NCI-H1417 treated with DMSO at 0.1 percent for 48 hours (cell line): ENCODE measurements around the gene RBPMS2.
"Not testable (repeated sequence)": the region's sequence is repeated elsewhere in the genome, so short reads cannot be mapped to it uniquely, and the experiment has no call there.

Source experiments
- DNase-seq: peaks from one replicate; lab custom pipeline; 2025; lab: John Stamatoyannopoulos, UW

The RBPMS2 gene

GRCh38 chr15:64754663-64755426, 20.5 kb downstream of the RBPMS2 start:
- no peak for DNase-seq

GRCh38 chr15:64753480-64754185, 21.8 kb downstream of the RBPMS2 start:
- no peak for DNase-seq

- no peak for DNase-seq
Measured at GRCh38 chr15:64751464-64751863, 23.9 kb downstream of the RBPMS2 start.

- no peak for DNase-seq
Measured at GRCh38 chr15:64749999-64750657, 25.3 kb downstream of the RBPMS2 start.

- no peak for DNase-seq
Measured at GRCh38 chr15:64749167-64749566, 26.2 kb downstream of the RBPMS2 start.

GRCh38 chr15:64748251-64748650, 27.1 kb downstream of the RBPMS2 start:
- no peak for DNase-seq

GRCh38 chr15:64747578-64747977, 27.8 kb downstream of the RBPMS2 start:
- no peak for DNase-seq

GRCh38 chr15:64746921-64747320, 28.5 kb downstream of the RBPMS2 start:
- DNase-seq = no peak

GRCh38 chr15:64746356-64746755, 29.0 kb downstream of the RBPMS2 start:
- DNase-seq = no peak

- DNase-seq = no peak
Measured at GRCh38 chr15:64743691-64744090, 31.7 kb downstream of the RBPMS2 start.

GRCh38 chr15:64742921-64743320, 32.5 kb downstream of the RBPMS2 start:
- DNase-seq = no peak

GRCh38 chr15:64742385-64742784, 33.0 kb downstream of the RBPMS2 start:
- DNase-seq = no peak

GRCh38 chr15:64741708-64742107, 33.7 kb downstream of the RBPMS2 start:
- not testable (repeated sequence) for DNase-seq

GRCh38 chr15:64740311-64741170, 34.8 kb downstream of the RBPMS2 start:
- no peak for DNase-seq

- DNase-seq = no peak
Measured at GRCh38 chr15:64739577-64740143, 35.7 kb downstream of the RBPMS2 start.

GRCh38 chr15:64739156-64739555, 36.2 kb downstream of the RBPMS2 start:
- DNase-seq = no peak

GRCh38 chr15:64738226-64739095, 36.9 kb downstream of the RBPMS2 start:
- DNase-seq = no peak

- no peak for DNase-seq
Measured at GRCh38 chr15:64732156-64732860, 43.1 kb downstream of the RBPMS2 start.

- DNase-seq = no peak
Measured at GRCh38 chr15:64731805-64732151, 43.6 kb downstream of the RBPMS2 start.
